Right lobe of liver (tissue), 6 donors: ENCODE measurements around the gene CTXN2. TPM values are rescaled to one million over a fixed set of nuclear protein-coding genes. Genes with fewer than 3 reads are reported as not detected.

Experiments used
- ATAC-seq, 4 donors: fragments of 200-7000 bp; cut with Tn5 transposase; one replicate each; pipeline ENCODE4 v1.9.1; 2020; ENCODE audit warnings: mild to moderate bottlenecking in 4 of 4, moderate library complexity in 4 of 4
- DNase-seq, 3 donors: peaks; one replicate each; pipeline ENCODE4 v3.0.0-alpha.2; 2020
- H3K27ac ChIP-seq, 3 donors: fragments of 200-600 bp; one replicate each; pipeline ENCODE4 v1.8.0; 2022
- H3K27me3 ChIP-seq, 2 donors: fragments of 200-600 bp; one replicate each; pipeline ENCODE4 v1.8.0; 2022
- H3K36me3 ChIP-seq, 4 donors: fragments of 200-600 bp; sonication (generic) in 1 of 4; one replicate each; pipeline versions ENCODE4 v1.5.1 to v1.8.0; 2017 to 2022; ENCODE audit warnings: control low read depth in 1 of 4
- H3K4me1 ChIP-seq, 4 donors: fragments of 200-600 bp; sonication (generic) in 1 of 4; one replicate each; pipeline versions ENCODE4 v1.5.1 to v1.8.0; 2017 to 2022; ENCODE audit warnings: control low read depth in 1 of 4
- H3K4me3 ChIP-seq, 3 donors: fragments of 200-600 bp; one replicate each; pipeline ENCODE4 v1.8.0; 2022
- H3K9me3 ChIP-seq, 4 donors: fragments of 200-600 bp; sonication (generic) in 1 of 4; one replicate each; pipeline versions ENCODE4 v1.5.1 to v1.8.0; 2017 to 2022; ENCODE audit warnings: control low read depth in 1 of 4
- CTCF ChIP-seq, 4 donors: fragments of 200-600 bp in 3 of 4; fragments of 450-650 bp in 1 of 4; IDR thresholded peaks; one replicate each; pipeline versions ENCODE4 v1.5.1 to v1.8.0; 2016 to 2022; ENCODE audit warnings: antibody characterized with exemption in 4 of 4, mild to moderate bottlenecking in 2 of 4
- POLR2A ChIP-seq: fragments of 450-650 bp; IDR thresholded peaks from one replicate; pipeline ENCODE4 v1.6.1; 2017; ENCODE audit warnings: antibody characterized with exemption, mild to moderate bottlenecking
- WGBS: methylation state at CpG from one replicate; pipeline ENCODE4 v1.1.6; 2018; ENCODE audit warnings: low coverage, low lambda C conversion rate; ENCODE audit not compliant: insufficient coverage; ENCODE audit errors: missing lambda C conversion rate; 5-methylcytosine and 5-hydroxymethylcytosine counted together
- intact Hi-C, 2 donors: fragments of 100-400 bp; cut with DNase I; formaldehyde crosslinking; loops; one replicate each; pipeline versions ENCODE4 v1.11.2 to v1.14.1; 2022
- total RNA-seq, 6 experiments: library from RNA; depleted of rRNA in 2 of 6; stranded (reverse); fragments of >200 nt in 2 of 6; fragmentation: NEBNext Ultra II Directional in 3 of 6; extraction: Animal tissue kit (Norgen Biotek cat#: 25700) in 3 of 6; gene quantifications; one replicate each; pipeline versions ENCODE4 v1.1.0 to v1.2.4, GENCODE V29; 2016 to 2023
- donor health status: DM: no; HTN: yes; CAD: no.
- donor health status: DM: no; HTN: no; CAD: no.
- donor health status: DM: no; HTN: no; CAD: no.
- donor health status: DM: no; HTN: yes; CAD: no.
- donor health status: DM: no; HTN: yes; CAD: no.

CTXN2 gene
- total RNA-seq, 6 experiments from 2014 or later, result not detected

- no peak overlapping the region for H3K27ac ChIP-seq
- intact Hi-C loops, result no loop called here
- H3K9me3 ChIP-seq, result no peaks in the 10 kb centered on the region
- ATAC-seq (no peak), DNase-seq (no peak)
- no peaks in the 10 kb centered on the region for H3K27me3 ChIP-seq
- no peaks in the 10 kb centered on the region for H3K4me1 ChIP-seq
- H3K4me3 ChIP-seq, result no peak overlapping the region
- H3K36me3 ChIP-seq, result no peaks in the 10 kb centered on the region
- TF ChIP-seq POLR2A (no peak), CTCF (IDR thresholded peaks at IDR 0.05) (no peak)
- whole genome bisulfite sequencing, result 56% methylated on average over 4 of the region's 4 CpGs
Observed at GRCh38 chr15:48149858-48150257, 41.6 kb upstream of the CTXN2 start.

GRCh38 chr15:48153526-48153925 is 37.9 kb upstream of the CTXN2 start:
- no peak overlapping the region for H3K27ac ChIP-seq
- no peak overlapping the region for H3K4me3 ChIP-seq
- no peaks in the 10 kb centered on the region for H3K4me1 ChIP-seq
- no peaks in the 10 kb centered on the region for H3K9me3 ChIP-seq
- TF ChIP-seq CTCF (IDR thresholded peaks at IDR 0.05) (no peak), POLR2A (no peak)
- DNase-seq (no peak), ATAC-seq (no peak)
- H3K27me3 ChIP-seq, result no peaks in the 10 kb centered on the region
- intact Hi-C loops, result no loop called here
- WGBS, result 62% methylated on average over 2 of the region's 2 CpGs
- no peaks in the 10 kb centered on the region for H3K36me3 ChIP-seq

- H3K9me3 ChIP-seq, result no peaks in the 10 kb centered on the region
- no peak overlapping the region for H3K27ac ChIP-seq
- H3K4me3 ChIP-seq, result no peak overlapping the region
- no peaks in the 10 kb centered on the region for H3K4me1 ChIP-seq
- no peak for DNase-seq
- intact Hi-C loops, result no loop called here
- 14% methylated on average over 3 of the region's 3 CpGs for WGBS
- no peaks in the 10 kb centered on the region for H3K36me3 ChIP-seq
- H3K27me3 ChIP-seq, result no peaks in the 10 kb centered on the region
- TF ChIP-seq POLR2A (no peak), CTCF (IDR thresholded peaks at IDR 0.05) (no peak)
- no peak for ATAC-seq
Observed at GRCh38 chr15:48168616-48169015, 22.8 kb upstream of the CTXN2 start.

GRCh38 chr15:48170981-48171380 is 20.5 kb upstream of the CTXN2 start:
- Histone ChIP-seq H3K27me3 (no peaks in the 10 kb centered on the region), H3K4me1 (no peaks in the 10 kb centered on the region), H3K9me3 (no peaks in the 10 kb centered on the region), H3K36me3 (no peaks in the 10 kb centered on the region), H3K4me3 (no peak overlapping the region), H3K27ac (no peak overlapping the region)
- intact Hi-C loops, result no loop called here
- ATAC-seq (no peak), DNase-seq (no peak)
- TF ChIP-seq CTCF (IDR thresholded peaks at IDR 0.05), result no peak
- 100% methylated on average over 1 of the region's 1 CpG for WGBS

- intact Hi-C loops, result no loop called here
- DNase-seq (no peak), ATAC-seq (no peak)
- Histone ChIP-seq H3K4me1 (no peaks in the 10 kb centered on the region), H3K36me3 (no peaks in the 10 kb centered on the region), H3K9me3 (no peaks in the 10 kb centered on the region), H3K4me3 (no peak overlapping the region), H3K27ac (no peak overlapping the region), H3K27me3 (peaks cover 0 to 5% of the 10 kb centered on the region in 2 donors)
- TF ChIP-seq CTCF (IDR thresholded peaks at IDR 0.05), result no peak
- TF ChIP-seq POLR2A, result no peak
- 72% methylated on average over 3 of the region's 3 CpGs for WGBS
Observed at GRCh38 chr15:48175126-48175525, 16.3 kb upstream of the CTXN2 start.
